HG03565 (cell line): ENCODE data around the gene LBHD1.
"Not testable (repeated sequence)": the region's sequence is repeated elsewhere in the genome, so short reads cannot be mapped to it uniquely, and the experiment has no call there.

Experiments used
- ATAC-seq: cut with Tn5 transposase; IDR thresholded peaks from one replicate; pipeline ENCODE4 v1.9.1; 2021; ENCODE audit warnings: mild to moderate bottlenecking, moderate library complexity; ENCODE audit not compliant: unreplicated experiment

The LBHD1 gene

GRCh38 chr11:62671608-62672389 is at the start of gene LBHD1, which contains the start of gene UQCC3:
LBHD1 (minus strand) TSS chr11:62672267; CDS start chr11:62670031, 2,236 bp downstream.
UQCC3 (plus strand) TSS chr11:62671673; CDS start chr11:62671746, 73 bp downstream.
- no peak for ATAC-seq

GRCh38 chr11:62719302-62719978 is 47.4 kb upstream of the LBHD1 start:
- no peak for ATAC-seq

DNA sequence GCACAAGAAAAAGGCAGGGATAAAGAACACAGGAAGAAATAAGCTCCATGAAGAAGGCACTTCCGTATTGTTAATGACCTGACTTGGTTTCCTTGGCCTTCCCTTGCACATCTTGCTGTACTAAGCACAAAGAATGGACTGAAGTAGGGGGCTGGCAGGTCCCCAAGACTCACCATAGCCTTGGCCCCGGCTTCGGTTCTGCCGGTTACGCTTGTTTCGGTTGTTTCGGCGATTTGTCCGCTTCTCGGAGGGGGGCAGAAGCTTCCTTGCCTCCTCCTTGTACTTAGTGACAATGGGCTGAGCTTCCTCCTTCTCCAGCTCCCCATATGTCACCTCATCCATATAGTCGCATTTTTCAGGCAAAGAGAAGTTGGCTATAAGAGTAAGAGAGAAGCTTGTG is 44.7 kb upstream of the LBHD1 start:
- no peak for ATAC-seq

DNA sequence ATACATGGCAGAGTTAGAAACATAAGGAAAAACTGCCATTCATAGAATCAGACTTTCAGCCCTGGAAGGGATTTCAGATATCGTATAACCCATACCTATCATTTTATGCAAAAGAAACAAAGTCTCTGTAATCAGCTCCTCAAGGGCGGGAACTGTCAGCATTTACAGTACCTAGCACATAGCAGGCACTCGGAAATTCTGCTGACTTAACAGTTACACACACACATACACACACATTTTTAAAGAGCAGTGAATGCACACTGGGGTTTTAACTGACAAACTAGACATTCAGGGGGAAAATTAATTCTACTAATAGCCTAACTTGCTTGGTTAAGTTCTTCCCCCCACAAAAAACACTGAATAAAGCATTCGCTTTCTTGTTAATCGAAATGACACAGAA is 44.1 kb upstream of the LBHD1 start:
- no peak for ATAC-seq

DNA sequence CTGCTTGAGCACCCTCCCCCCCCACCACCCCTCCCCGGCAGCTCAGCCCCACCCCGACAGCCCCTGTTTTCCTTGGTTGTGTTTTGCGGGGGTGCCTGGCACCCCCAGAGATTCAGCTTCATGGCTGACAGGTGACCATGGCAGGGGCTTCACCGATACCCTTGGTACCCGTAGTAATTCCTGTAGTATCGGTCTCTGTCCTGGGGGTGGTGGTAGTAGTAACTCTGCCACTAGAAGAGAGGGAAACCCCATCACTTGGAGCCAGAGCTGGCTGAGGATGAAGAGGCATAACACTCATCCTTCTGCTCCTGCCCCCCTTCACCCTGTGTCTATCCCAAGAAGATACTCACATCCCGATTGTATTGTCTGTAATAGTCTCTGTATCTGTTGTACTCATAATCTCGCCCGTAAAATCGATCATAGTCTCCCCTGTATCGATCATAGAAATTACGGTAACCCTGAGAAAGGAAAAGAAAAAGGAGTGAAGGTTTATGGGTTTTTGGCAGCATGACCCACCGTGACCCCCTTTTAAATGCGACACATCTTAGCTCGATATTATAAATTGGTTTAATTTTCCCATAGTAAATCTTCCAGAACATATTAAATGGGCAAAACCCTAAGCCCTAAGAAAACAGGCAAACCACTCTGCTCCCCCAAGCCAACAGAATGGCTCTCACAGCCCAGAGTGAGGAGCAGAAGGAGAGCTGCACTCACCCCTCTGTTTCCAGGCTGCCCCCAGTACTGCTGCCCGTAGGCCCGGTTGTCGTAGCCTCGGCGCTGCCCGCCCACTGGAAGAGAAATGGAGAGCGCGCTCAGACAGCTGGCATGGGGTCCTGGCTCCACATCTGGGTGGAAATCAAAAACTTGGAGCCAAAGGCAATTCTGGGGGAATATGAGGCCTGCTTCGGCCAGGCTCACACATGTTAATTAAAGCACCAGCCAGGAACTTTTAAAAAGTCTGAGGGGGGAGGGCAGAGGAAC is 43.4 kb upstream of the LBHD1 start:
- no peak for ATAC-seq

DNA sequence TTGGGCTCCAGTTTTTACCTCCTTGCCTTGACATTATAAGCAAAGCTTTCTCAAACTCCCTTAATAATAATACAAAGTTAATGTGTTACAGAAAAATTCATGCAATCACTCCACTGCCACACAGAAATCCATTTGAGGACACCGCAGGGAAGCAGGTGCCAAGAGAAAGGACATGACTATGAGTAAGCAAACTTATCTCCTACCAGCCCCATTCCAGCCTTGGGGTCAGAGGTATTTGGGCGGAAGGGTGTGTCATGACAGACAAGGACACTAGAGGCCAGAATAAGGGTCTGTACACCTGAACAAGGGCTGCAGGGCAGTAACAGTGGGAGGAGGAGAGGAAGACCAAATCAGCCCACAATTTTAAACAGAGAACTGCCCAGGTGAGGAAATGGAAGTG is 41.3 kb upstream of the LBHD1 start:
- ATAC-seq: no peak

DNA sequence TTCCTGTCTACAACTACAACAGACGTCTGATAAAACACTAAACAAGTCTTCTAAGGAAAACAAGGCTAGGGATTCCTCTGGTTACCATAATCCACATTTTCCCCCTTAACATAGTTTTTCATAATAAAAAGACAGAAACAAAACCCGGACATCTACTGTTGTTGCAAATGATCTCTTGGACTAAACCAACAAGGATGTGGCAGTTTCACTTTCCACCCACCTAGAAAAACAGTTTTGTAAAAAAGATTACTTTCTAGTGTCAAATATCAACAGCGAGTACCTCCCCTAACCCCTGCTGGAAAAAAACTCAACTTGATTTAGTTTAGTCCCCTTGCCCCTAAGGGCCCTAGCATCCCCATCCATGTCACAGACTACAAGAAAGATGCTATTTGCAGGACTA is 40.8 kb upstream of the LBHD1 start:
- no peak for ATAC-seq

- ATAC-seq: no peak
Measured at GRCh38 chr11:62712276-62712812, 40.3 kb upstream of the LBHD1 start.

DNA sequence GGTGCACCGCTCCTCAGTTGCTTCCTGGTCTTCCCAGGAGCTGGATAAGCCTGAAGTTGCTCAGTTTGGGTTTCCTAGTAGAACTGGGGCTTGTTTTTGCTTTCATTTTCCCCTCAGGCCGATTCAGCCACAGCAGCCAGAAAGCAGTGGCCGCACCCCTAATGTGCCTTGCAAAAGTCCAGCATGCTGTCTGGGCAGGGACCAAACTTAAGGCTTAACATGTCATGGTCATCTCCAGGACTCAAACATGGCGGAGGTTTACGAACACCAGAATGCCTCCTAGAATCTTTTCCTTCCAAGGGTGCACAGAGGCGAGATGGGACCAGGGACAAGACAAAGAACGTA is 37.9 kb upstream of the LBHD1 start:
- ATAC-seq: no peak

- ATAC-seq: peak; percentile 55
Measured at GRCh38 chr11:62709247-62710000, 37.4 kb upstream of the LBHD1 start.

GRCh38 chr11:62708793-62709192 is 36.7 kb upstream of the LBHD1 start:
- no peak for ATAC-seq

DNA sequence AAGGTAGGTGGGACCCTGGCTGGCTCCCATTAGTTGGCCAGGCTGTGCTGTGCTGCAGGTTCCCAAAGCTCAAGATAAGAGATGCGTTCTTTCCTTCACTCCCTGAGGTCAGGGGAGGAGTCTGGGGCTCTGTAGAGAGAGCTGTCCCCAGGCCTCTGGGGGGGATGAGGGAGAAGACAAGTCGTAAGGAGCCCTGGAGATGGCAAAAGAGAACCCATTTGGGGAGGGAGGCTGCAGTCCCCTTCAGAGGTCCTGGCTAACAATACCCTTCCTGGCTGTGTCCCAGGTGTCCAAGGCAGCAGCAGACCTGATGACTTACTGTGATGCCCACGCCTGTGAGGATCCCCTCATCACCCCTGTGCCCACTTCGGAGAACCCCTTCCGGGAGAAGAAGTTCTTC is 36.3 kb upstream of the LBHD1 start:
- ATAC-seq: no peak

- no peak for ATAC-seq
Measured at GRCh38 chr11:62707277-62707861, 35.3 kb upstream of the LBHD1 start, which contains the start of the genes BSCL2 and GNG3. BSCL2 (minus strand) TSS chr11:62707424; CDS start chr11:62707195, 229 bp downstream. GNG3 (plus strand) TSS chr11:62707676; CDS start chr11:62708296, 620 bp downstream.

DNA sequence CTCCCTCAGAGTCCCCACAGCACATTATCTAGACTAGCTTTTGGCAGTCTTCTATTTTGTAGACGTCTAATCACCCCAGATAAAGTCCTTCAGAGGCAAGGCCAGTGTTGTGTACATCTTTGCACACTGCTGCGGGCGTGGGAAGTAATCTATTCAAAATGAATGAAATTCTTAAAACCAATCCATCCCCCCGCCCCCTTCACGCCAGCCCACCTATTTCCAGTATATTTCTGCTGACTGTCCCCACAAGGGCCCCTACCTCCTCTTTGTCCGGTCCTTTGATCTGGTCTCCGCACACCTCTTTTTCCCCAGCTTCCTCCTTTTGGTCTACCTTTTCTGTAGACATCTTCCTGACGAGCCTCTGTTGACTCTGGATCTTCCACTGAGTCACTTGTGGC is 34.8 kb upstream of the LBHD1 start:
- no peak for ATAC-seq

- ATAC-seq: peak; percentile 38
Measured at GRCh38 chr11:62705880-62706849, 34.1 kb upstream of the LBHD1 start.

- no peak for ATAC-seq
Measured at GRCh38 chr11:62705413-62705812, 33.3 kb upstream of the LBHD1 start.

DNA sequence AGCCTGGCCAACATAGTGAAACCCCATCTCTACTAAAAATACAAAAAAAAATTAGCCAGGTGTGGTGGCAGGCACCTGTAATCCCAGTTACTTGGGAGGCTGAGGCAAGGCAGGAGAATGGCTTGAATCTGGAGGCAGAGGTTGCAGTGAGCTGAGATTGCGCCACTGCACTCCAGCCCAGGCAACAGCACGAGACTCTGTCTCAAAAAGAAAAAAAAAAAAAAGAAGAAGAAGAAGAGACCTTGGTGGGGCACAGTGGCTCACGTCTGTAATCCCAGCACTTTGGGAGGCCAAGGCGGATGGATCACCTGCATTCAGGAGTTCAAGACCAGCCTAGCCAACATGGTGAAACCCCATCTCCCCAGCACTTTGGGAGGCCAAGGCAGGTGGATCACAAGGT is 31.9 kb upstream of the LBHD1 start:
- ATAC-seq: not testable (repeated sequence)

DNA sequence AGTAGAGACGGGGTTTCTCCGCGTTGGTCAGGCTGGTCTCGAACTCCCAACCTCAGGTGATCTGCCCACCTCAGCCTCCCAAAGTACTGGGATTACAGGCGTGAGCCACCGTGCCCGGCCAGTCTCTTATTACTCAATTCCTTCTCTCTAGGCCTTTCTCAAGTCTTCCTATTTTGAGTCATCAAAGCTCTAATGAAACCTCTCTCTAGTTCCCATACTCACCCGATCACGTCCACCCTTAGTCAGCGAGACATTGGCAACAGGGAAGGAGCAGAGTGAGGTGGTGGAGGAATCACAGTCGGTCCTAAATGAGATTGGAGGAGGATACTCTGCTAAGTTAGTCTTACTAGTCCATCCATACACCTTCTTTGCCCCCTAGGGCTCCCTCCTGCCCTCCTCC is 30.2 kb upstream of the LBHD1 start:
- no peak for ATAC-seq
